ENCODE data around the gene CATSPERD.

CATSPERD gene

GRCh38 chr19:5823579-5824281, 103.3 kb downstream of the CATSPERD start:
- no peak for DNase-seq (ENCODE audit: low read depth in 4 of 4, low spot score in 1 of 4)

DNA sequence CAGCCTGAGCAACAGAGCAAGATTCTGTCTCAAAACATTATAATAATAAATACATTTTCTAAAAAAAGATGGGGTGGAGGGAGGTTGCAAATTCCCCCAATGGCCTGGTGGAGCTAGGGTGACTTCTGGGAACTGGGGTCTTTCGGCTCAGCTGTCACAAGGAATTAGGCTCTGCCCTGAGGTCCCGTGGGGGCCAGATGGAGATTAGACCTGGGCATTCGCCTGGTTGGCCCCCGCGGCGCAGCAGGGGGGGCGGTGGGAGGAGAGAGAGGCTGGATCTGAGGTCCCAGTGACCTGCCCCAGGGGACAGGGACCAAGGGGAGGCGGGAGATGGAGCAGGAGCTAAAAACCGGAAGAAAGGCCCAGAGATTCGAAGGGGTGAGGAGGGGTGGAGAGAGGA, 104.3 kb downstream of the CATSPERD start:
- no peak for DNase-seq (ENCODE audit: low read depth in 4 of 4, low spot score in 1 of 4)

DNA sequence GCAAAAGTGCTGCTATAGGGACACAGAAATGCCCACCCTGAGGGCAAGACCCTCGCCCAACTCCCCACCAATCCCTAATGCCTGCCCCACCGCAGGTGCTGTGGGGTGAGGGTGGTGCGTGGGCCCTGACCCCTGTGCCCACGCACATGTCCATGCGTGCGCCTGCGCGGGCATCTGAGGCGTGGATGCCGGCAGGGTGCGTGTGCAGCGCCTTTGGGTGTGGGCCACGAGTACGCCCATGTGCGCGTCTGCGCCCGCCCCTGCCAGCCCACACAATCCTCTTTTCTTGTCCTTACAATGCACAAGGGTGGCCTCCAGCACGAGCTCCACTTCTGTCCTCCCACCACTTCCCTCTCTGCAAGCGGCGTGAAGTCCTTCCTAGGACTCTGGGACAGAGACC, 104.7 kb downstream of the CATSPERD start:
- no peak for DNase-seq (ENCODE audit: low read depth in 4 of 4, low spot score in 1 of 4)

GRCh38 chr19:5826531-5827341, 106.3 kb downstream of the CATSPERD start:
- DNase-seq (ENCODE audit: low read depth in 4 of 4, low spot score in 1 of 4), result no peak

DNA sequence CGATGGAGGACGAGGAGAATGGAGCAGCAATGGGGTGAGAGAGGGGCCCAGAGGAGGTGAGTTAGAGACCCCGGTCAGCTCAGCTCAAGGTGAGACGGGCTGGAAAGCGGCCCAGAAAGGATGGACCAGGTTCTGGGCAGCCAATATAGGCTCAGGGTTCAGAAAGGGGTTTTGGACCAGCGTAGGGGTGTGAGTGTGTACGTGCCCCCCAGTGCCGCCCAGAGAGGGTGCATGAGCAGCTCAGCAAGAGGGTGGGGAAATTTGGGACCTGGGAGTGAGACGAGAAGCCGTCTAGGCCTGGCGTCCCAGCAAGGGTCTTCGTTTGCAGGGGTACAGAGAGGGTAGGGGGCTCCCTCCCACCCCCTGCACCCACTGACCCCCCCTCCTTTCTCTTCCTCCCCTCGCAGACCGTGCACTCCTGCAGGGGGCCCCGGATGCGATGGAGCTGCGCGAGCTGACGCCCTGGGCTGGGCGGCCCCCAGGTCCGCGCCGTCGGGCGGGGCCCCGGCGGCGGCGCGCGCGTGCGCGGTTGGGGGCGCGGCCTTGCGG, 107.0 kb downstream of the CATSPERD start:
- no peak for DNase-seq (ENCODE audit: low read depth in 4 of 4, low spot score in 1 of 4)

- DNase-seq (ENCODE audit: low read depth in 4 of 4, low spot score in 1 of 4), result peak; percentile 88 to 97 (median 92)
Observed at GRCh38 chr19:5827891-5828660, 107.6 kb downstream of the CATSPERD start.

All from stimulated activated CD4-positive, alpha-beta T cell treated with anti-CD3 and anti-CD28 coated beads, Interleukin-1b, Interleukin-23, amount 100 ng/mL, for 24 hours (primary cell).